ENCODE data around the gene AXIN1. TPM values are rescaled to one million over a fixed set of nuclear protein-coding genes. Genes with fewer than 3 reads are reported as not detected.

The AXIN1 gene
- total RNA-seq, 1 donor from 2014 or later, result 16.4 TPM

DNA sequence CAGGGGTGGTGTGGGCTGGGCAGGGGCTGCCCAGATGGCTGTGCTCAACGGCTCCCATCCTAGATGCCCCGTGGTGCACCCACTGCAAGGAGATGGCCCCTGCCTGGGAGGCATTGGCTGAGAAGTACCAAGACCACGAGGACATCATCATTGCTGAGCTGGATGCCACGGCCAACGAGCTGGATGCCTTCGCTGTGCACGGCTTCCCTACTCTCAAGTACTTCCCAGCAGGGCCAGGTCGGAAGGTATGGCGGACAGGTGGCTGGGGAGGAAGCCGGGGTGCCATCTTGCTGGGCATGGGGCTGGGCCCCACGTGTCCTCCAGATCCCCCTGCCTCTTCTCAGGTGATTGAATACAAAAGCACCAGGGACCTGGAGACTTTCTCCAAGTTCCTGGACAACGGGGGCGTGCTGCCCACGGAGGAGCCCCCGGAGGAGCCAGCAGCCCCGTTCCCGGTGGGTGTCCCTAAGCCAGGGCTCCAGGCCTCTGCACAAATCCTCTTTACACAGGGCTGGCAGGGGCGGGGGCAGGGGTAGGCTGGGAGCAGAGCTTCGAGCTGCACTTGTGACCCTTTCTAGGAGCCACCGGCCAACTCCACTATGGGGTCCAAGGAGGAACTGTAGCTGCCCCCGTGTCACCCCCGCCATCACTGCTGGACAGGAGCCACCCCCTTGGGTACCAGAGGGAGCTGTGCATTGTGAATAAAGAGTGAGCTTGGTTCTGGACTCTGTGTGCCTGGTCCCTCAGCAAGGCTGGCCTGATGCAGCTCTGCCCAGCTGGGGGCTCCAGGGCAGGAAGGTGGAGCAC lies 65.8 kb downstream of the AXIN1 start:
- no peak overlapping the region for H3K27ac Mint-ChIP-seq (ENCODE audit: unreplicated experiment)
- TF ChIP-seq, protein P1, sequence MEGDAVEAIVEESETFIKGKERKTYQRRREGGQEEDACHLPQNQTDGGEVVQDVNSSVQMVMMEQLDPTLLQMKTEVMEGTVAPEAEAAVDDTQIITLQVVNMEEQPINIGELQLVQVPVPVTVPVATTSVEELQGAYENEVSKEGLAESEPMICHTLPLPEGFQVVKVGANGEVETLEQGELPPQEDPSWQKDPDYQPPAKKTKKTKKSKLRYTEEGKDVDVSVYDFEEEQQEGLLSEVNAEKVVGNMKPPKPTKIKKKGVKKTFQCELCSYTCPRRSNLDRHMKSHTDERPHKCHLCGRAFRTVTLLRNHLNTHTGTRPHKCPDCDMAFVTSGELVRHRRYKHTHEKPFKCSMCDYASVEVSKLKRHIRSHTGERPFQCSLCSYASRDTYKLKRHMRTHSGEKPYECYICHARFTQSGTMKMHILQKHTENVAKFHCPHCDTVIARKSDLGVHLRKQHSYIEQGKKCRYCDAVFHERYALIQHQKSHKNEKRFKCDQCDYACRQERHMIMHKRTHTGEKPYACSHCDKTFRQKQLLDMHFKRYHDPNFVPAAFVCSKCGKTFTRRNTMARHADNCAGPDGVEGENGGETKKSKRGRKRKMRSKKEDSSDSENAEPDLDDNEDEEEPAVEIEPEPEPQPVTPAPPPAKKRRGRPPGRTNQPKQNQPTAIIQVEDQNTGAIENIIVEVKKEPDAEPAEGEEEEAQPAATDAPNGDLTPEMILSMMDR (IDR thresholded peaks at IDR 0.05; ENCODE audit: partially characterized antibody, unreplicated experiment), result no peak

DNA sequence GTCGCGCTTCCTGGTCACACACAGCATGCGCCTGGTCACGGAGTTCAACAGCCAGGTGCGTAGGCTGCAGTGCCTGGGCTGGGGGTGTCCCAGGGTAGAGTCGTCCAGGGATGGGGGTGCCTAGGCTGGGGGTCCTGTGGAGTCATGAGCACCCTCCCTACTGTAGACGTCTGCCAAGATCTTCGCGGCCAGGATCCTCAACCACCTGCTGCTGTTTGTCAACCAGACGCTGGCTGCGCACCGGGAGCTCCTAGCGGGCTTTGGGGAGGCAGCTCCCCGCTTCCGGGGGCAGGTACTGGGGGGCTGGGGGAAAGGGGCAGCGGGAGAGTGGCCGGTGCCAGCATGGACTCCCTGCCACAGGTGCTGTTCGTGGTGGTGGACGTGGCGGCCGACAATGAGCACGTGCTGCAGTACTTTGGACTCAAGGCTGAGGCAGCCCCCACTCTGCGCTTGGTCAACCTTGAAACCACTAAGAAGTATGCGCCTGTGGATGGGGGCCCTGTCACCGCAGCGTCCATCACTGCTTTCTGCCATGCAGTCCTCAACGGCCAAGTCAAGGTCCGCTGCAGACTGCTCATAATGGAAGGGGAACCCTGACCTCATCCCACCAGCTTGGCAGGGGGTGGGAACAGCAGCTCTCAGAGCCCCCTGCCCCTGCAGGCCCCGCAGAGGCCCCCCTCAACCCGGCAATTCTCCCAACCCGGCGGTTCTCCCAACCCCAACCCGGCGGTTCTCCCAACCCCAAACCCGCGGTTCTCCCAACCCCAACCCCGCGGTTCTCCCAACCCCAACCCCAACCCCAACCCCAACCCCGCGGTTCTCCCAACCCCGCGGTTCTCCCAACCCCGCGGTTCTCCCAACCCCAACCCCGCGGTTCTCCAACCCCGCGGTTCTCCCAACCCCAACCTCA lies 67.1 kb downstream of the AXIN1 start:
- Mint-ChIP-seq H3K9me3 (ENCODE audit: unreplicated experiment) (peaks cover 1% of the 10 kb centered on the region), H3K36me3 (ENCODE audit: unreplicated experiment) (no peaks in the 10 kb centered on the region), H3K4me3 (ENCODE audit: unreplicated experiment) (no peak overlapping the region), H3K27ac (ENCODE audit: unreplicated experiment) (no peak overlapping the region), H3K27me3 (ENCODE audit: unreplicated experiment) (peaks cover 3% of the 10 kb centered on the region), H3K4me1 (ENCODE audit: low read depth, unreplicated experiment) (no peaks in the 10 kb centered on the region)
- TF ChIP-seq, protein P1 (IDR thresholded peaks at IDR 0.05; ENCODE audit: partially characterized antibody, unreplicated experiment), result no peak
- no peak for DNase-seq

More for the DNA sequence above, 65.8 kb downstream of the AXIN1 start:
- Mint-ChIP-seq H3K9me3 (ENCODE audit: unreplicated experiment) (peaks cover 1% of the 10 kb centered on the region), H3K36me3 (ENCODE audit: unreplicated experiment) (no peaks in the 10 kb centered on the region), H3K4me1 (ENCODE audit: low read depth, unreplicated experiment) (no peaks in the 10 kb centered on the region), H3K4me3 (ENCODE audit: unreplicated experiment) (no peak overlapping the region), H3K27me3 (ENCODE audit: unreplicated experiment) (peaks cover 8% of the 10 kb centered on the region)
- DNase-seq, result no peak

DNA sequence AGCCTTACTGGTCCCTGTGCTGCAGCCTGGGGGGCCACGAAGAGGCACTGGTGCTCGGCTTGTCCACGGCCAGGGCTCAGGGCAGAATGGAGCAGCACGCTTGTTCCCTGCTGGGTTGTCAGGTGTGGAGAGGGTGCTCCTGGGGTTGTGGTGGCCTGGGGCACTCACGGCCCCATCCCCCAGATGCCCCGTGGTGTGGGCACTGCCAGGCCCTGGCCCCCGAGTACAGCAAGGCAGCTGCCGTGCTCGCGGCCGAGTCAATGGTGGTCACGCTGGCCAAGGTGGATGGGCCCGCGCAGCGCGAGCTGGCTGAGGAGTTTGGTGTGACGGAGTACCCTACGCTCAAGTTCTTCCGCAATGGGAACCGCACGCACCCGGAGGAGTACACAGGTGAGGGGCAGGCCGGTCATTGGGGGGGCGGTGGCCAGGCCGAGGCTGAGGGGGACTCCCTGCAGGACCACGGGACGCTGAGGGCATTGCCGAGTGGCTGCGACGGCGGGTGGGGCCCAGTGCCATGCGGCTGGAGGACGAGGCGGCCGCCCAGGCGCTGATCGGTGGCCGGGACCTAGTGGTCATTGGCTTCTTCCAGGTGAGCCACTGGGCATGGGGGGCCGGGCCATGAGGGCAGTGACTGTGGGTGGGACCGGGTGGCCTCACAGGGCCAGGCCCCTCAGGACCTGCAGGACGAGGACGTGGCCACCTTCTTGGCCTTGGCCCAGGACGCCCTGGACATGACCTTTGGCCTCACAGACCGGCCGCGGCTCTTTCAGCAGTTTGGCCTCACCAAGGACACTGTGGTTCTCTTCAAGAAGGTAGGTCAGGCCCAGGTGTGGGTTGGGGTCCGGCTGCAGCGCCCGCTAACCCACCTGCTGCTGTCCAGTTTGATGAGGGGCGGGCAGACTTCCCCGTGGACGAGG lies 68.1 kb downstream of the AXIN1 start:
- TF ChIP-seq, protein P1 (IDR thresholded peaks at IDR 0.05; ENCODE audit: partially characterized antibody, unreplicated experiment), result no peak
- Mint-ChIP-seq H3K4me1 (ENCODE audit: low read depth, unreplicated experiment) (no peaks in the 10 kb centered on the region), H3K27me3 (ENCODE audit: unreplicated experiment) (peaks cover 3% of the 10 kb centered on the region), H3K36me3 (ENCODE audit: unreplicated experiment) (no peaks in the 10 kb centered on the region), H3K9me3 (ENCODE audit: unreplicated experiment) (peaks cover 1% of the 10 kb centered on the region), H3K4me3 (ENCODE audit: unreplicated experiment) (no peak overlapping the region), H3K27ac (ENCODE audit: unreplicated experiment) (no peak overlapping the region)
- no peak for DNase-seq

DNA sequence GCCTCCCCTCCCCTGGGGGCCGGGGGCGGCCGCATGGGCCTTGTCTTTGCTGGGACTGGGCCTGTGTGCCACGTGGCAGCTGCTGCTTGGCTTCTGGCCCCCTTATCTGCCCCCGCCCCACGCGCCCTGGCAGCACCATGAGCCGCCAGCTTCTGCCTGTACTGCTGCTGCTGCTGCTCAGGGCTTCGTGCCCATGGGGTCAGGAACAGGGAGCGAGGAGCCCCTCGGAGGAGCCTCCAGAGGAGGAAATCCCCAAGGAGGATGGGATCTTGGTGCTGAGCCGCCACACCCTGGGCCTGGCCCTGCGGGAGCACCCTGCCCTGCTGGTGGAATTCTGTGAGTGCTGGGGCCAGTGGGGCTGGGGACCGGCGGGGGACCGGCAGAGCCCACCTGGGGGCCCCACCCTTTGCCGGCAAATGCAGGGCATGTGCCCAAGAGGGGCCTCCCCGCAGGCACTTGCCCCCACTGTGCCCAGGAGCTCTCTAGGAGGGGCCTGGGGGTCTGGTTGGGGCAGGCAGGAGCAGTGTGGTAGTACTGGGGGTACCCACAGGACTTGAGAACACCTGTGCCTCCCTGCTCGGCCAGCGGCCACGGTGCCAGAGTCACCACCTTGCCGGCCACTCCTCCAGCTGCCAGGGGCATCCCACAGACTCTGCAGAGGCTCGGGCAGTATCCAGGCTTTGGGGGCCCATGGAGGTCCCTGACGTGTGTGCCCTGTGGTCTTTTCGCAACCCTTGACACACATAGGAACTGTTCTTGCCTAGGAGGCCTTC lies 69.3 kb downstream of the AXIN1 start, which contains the start of gene PDIA2:
Gene PDIA2, plus strand, starts transcription at position 132 of the 773 bp plus-strand sequence. Its CDS starts 6 bp downstream, at position 138.
- TF ChIP-seq, protein P1 (IDR thresholded peaks at IDR 0.05; ENCODE audit: partially characterized antibody, unreplicated experiment), result no peak
- no peak within 1 kb of the TSS for H3K4me3 Mint-ChIP-seq (ENCODE audit: unreplicated experiment)
- H3K9me3 Mint-ChIP-seq (ENCODE audit: unreplicated experiment), result peaks cover 1% of the 10 kb centered on the region
- H3K27me3 Mint-ChIP-seq (ENCODE audit: unreplicated experiment), result peaks cover 6% of the 10 kb centered on the region
- DNase-seq, result no peak
- no peak within 1 kb of the TSS for H3K27ac Mint-ChIP-seq (ENCODE audit: unreplicated experiment)
- H3K4me1 Mint-ChIP-seq (ENCODE audit: low read depth, unreplicated experiment), result no peaks in the 10 kb centered on the region
- H3K36me3 Mint-ChIP-seq (ENCODE audit: unreplicated experiment), result no peaks in the 10 kb centered on the region
